Endodermal cell (in vitro differentiated cells): ENCODE data around the gene HEG1. TPM values are rescaled to one million over a fixed set of nuclear protein-coding genes. Genes with fewer than 3 reads are reported as not detected.

Experiments used
- DNase-seq: peaks from one replicate; pipeline ENCODE4 v3.0.0-alpha.2; 2017
- H3K27ac ChIP-seq: 2 replicates; pipeline ENCODE4 v1.5.1; 2013; ENCODE audit warnings: mild to moderate bottlenecking, low read depth, low read length, moderate library complexity
- H3K27me3 ChIP-seq: 2 replicates; pipeline ENCODE4 v1.6.1; 2013; ENCODE audit warnings: mild to moderate bottlenecking, low read length, moderate library complexity; ENCODE audit not compliant: insufficient read depth, control insufficient read depth, poor library complexity, severe bottlenecking
- H3K36me3 ChIP-seq: 2 replicates; pipeline ENCODE4 v1.7.0; 2013; ENCODE audit warnings: mild to moderate bottlenecking, low read length, moderate library complexity; ENCODE audit not compliant: control insufficient read depth, insufficient read depth
- H3K4me1 ChIP-seq: one replicate; pipeline ENCODE4 v1.7.0; 2013; ENCODE audit warnings: low read length; ENCODE audit not compliant: control insufficient read depth, insufficient read depth
- H3K4me3 ChIP-seq: 2 replicates; pipeline ENCODE4 v1.5.1; 2013; ENCODE audit warnings: mild to moderate bottlenecking, low read length, moderate library complexity
- H3K9ac ChIP-seq: 2 replicates; pipeline ENCODE4 v1.6.1; 2013; ENCODE audit warnings: mild to moderate bottlenecking, low read length, moderate library complexity; ENCODE audit not compliant: poor library complexity, severe bottlenecking; ENCODE audit errors: extremely low read depth
- H3K9me3 ChIP-seq: 2 replicates; pipeline ENCODE4 v1.6.1; 2013; ENCODE audit warnings: mild to moderate bottlenecking, low read length, moderate library complexity; ENCODE audit not compliant: control insufficient read depth
- H3K27ac Mint-ChIP-seq: 2 replicates; pipeline ENCODE4 v1.8.0; 2020; ENCODE audit warnings: mixed read lengths
- H3K27me3 Mint-ChIP-seq: 2 replicates; pipeline ENCODE4 v1.8.0; 2021; ENCODE audit warnings: mild to moderate bottlenecking, mixed read lengths; ENCODE audit not compliant: insufficient read depth
- H3K36me3 Mint-ChIP-seq: 2 replicates; pipeline ENCODE4 v1.8.0; 2020; ENCODE audit warnings: low read depth, mixed read lengths
- H3K4me1 Mint-ChIP-seq: 2 replicates; pipeline ENCODE4 v1.8.0; 2020; ENCODE audit warnings: mixed read lengths
- H3K4me3 Mint-ChIP-seq: 2 replicates; pipeline ENCODE4 v1.8.0; 2020; ENCODE audit warnings: mild to moderate bottlenecking, moderate library complexity, mixed read lengths
- H3K9me3 Mint-ChIP-seq: 2 replicates; pipeline ENCODE4 v1.8.0; 2020; ENCODE audit warnings: mild to moderate bottlenecking, mixed read lengths
- CTCF ChIP-seq: fragments of 200-600 bp; sonication (generic); conservative IDR thresholded peaks from 2 replicates; pipeline ENCODE4 v1.5.0; 2021; ENCODE audit warnings: antibody characterized with exemption, mild to moderate bottlenecking
- WGBS, 2 experiments: methylation state at CpG; one replicate each; pipeline versions ENCODE4 v1.1.5 to v1.1.7; 2013; ENCODE audit warnings: missing lambda C conversion rate in 2 of 2, mixed read lengths in 1 of 2; ENCODE audit not compliant: insufficient coverage in 1 of 2, insufficient read length in 1 of 2; 5-methylcytosine and 5-hydroxymethylcytosine counted together
- total RNA-seq, 2 donors: library from RNA; stranded (reverse); fragmentation: NEBNext Ultra II Directional in 1 of 2; extraction: Animal tissue kit (Norgen Biotek cat#: 25700) in 1 of 2; gene quantifications; 2 replicates in 1 of 2; 3 replicates in 1 of 2; pipeline ENCODE4 v1.2.1, GENCODE V29; 2021

The HEG1 gene
- total RNA-seq, 2 donors from 2014 or later: 25.5 to 27.0 TPM

GRCh38 chr3:125103406-125103805 is 47.6 kb upstream of the HEG1 start:
- Mint-ChIP-seq H3K27me3 (no peaks in the 10 kb centered on the region), H3K4me3 (no peak overlapping the region), H3K9me3 (peaks cover 2% of the 10 kb centered on the region), H3K4me1 (peaks cover 5% of the 10 kb centered on the region), H3K36me3 (peaks cover 25% of the 10 kb centered on the region), H3K27ac (no peak overlapping the region)
- 97 to 100% methylated on average over 1 of the region's 1 CpG for WGBS, 2 experiments
- H3K36me3 ChIP-seq: no peaks in the 10 kb centered on the region
- H3K9ac ChIP-seq: no peak overlapping the region
- no peak for DNase-seq
- H3K4me3 ChIP-seq: no peak overlapping the region
- H3K4me1 ChIP-seq: no peaks in the 10 kb centered on the region
- no peak overlapping the region for H3K27ac ChIP-seq
- no peaks in the 10 kb centered on the region for H3K27me3 ChIP-seq
- TF ChIP-seq CTCF: no peak
- no peaks in the 10 kb centered on the region for H3K9me3 ChIP-seq

GRCh38 chr3:125102470-125102869 is 46.7 kb upstream of the HEG1 start:
- no peak for TF ChIP-seq CTCF
- peaks cover 2% of the 10 kb centered on the region for H3K9me3 Mint-ChIP-seq
- no peaks in the 10 kb centered on the region for H3K27me3 Mint-ChIP-seq
- peaks cover 25% of the 10 kb centered on the region for H3K36me3 Mint-ChIP-seq
- no peak for DNase-seq
- Histone ChIP-seq H3K9me3 (no peaks in the 10 kb centered on the region), H3K4me3 (no peak overlapping the region), H3K4me1 (no peaks in the 10 kb centered on the region), H3K36me3 (no peaks in the 10 kb centered on the region), H3K27ac (no peak overlapping the region), H3K27me3 (no peaks in the 10 kb centered on the region), H3K9ac (no peak overlapping the region)
- H3K4me3 Mint-ChIP-seq: no peak overlapping the region
- H3K27ac Mint-ChIP-seq: no peak overlapping the region
- H3K4me1 Mint-ChIP-seq: peaks cover 5% of the 10 kb centered on the region
- 86 to 92% methylated on average over 6 of the region's 6 CpGs for WGBS, 2 experiments

GRCh38 chr3:125098611-125099291 is 43.0 kb upstream of the HEG1 start:
- H3K4me1 ChIP-seq: no peaks in the 10 kb centered on the region
- no peaks in the 10 kb centered on the region for H3K36me3 ChIP-seq
- H3K9me3 Mint-ChIP-seq: peaks cover 2% of the 10 kb centered on the region
- H3K27me3 ChIP-seq: no peaks in the 10 kb centered on the region
- 75 to 100% methylated on average over 2 to 4 of the region's 4 CpGs for WGBS, 2 experiments
- no peak overlapping the region for H3K27ac Mint-ChIP-seq
- H3K9ac ChIP-seq: no peak overlapping the region
- H3K4me3 Mint-ChIP-seq: no peak overlapping the region
- peaks cover 5% of the 10 kb centered on the region for H3K4me1 Mint-ChIP-seq
- no peak overlapping the region for H3K27ac ChIP-seq
- no peaks in the 10 kb centered on the region for H3K9me3 ChIP-seq
- H3K27me3 Mint-ChIP-seq: no peaks in the 10 kb centered on the region
- no peak for TF ChIP-seq CTCF
- no peak for DNase-seq
- H3K4me3 ChIP-seq: no peak overlapping the region
- H3K36me3 Mint-ChIP-seq: peaks cover 6% of the 10 kb centered on the region
